Measurements from ENCODE around the gene PPP4R3A. TPM values are rescaled to one million over a fixed set of nuclear protein-coding genes. Genes with fewer than 3 reads are reported as not detected.
"Not testable (repeated sequence)": the region's sequence is repeated elsewhere in the genome, so short reads cannot be mapped to it uniquely, and the experiment has no call there.

The PPP4R3A gene
- total RNA-seq, 1 donor from 2014 or later = 142 TPM

DNA sequence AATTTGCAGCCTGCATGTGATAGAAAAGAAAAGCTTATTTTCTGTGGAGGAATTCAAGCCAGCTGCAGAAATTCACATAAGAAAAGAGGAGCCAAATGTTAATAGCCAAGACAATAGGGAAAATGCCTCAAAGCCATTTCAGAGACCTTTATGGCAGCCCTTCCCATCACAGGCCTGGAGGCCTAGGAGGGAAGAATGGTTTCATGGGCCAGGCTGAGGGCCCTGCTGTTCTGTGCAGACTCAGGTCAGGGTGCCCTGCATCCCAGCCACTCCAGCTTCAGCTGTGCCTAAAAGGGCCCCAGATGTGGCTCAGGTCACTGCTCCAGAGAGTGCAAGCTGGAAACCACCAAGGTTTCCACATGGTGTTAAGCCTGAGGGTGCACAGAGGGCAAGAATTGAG is 71.3 kb downstream of the PPP4R3A start:
- no peak for DNase-seq

DNA sequence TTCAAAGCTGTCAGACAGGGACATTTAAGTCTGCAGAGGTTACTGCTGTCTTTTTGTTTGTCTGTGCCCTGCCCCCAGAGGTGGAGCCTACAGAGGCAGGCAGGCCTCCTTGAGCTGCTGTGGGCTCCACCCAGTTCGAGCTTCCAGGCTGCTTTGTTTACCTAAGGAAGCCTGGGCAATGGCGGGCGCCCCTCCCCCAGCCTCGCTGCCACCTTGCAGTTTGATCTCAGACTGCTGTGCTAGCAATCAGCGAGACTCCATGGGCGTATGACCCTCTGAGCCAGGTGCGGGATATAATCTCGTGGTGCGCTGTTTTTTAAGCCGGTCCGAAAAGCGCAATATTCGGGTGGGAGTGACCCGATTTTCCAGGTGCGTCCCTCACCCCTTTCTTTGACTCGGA is 73.8 kb downstream of the PPP4R3A start:
- not testable (repeated sequence) for DNase-seq

GRCh38 chr14:91429385-91429784 is 80.7 kb downstream of the PPP4R3A start:
- no peak for DNase-seq

DNA sequence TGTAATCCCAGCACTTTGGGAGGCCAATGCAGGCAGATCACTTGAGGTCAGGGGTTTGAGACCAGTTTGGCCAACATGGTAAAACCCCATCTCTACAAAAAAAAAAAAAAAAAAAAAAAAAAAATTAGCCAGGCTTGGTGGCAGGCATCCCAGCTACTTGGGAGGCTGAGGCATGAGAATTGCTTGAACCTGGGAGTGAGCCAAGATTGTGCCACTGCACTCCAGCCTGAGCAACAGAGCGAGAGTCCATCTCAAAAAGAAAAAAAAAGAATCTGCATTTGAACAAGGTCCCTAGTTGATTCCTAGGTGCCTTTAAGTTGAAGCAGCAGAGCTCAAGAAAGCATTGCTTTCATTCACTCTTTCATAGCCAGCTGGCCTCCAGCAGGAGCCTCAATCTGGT is 81.2 kb downstream of the PPP4R3A start:
- not testable (repeated sequence) for DNase-seq

DNA sequence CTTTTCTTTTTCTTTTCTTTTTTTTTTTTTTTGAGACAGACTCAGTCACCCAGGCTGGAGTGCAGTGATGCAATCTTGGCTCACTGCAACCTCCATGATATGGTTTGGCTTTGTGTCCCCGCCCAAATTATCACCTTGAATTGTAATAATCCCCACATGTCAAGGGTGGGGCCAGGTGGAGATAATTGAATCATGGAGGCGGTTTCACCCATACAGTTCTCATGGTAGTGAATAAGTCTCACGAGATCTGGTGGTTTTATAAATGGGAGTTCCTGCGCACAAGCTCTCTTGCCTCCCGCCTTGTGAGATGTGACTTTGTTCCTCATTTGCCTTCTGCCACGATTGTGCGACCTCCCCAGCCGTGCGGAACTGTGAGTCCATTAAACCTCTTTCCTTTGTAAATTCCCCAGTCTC is 84.6 kb downstream of the PPP4R3A start:
- DNase-seq = not testable (repeated sequence)

- no peak for DNase-seq
Observed at GRCh38 chr14:91424813-91425530, 85.1 kb downstream of the PPP4R3A start.

DNA sequence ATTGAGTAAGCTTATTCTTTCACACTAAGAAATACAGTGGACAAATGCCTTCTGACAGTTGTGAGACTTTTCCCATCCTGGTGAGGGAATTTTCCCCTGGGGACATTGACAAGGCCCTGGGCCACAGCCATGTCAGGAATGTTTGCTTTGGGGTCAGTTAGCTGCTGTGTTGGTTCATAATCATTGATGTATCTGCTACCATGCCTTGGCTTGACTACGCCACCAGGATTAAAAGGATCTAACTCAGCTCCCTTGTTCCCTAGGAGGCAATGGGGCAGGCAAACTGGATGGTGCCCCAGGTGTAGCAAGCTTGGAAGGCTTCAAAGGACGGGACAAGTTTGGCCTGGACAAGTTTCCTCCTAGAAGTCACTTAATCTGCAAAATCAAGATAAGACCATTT is 89.4 kb downstream of the PPP4R3A start:
- no peak for DNase-seq

- no peak for DNase-seq
Observed at GRCh38 chr14:91419451-91419850, 90.7 kb downstream of the PPP4R3A start.

DNA sequence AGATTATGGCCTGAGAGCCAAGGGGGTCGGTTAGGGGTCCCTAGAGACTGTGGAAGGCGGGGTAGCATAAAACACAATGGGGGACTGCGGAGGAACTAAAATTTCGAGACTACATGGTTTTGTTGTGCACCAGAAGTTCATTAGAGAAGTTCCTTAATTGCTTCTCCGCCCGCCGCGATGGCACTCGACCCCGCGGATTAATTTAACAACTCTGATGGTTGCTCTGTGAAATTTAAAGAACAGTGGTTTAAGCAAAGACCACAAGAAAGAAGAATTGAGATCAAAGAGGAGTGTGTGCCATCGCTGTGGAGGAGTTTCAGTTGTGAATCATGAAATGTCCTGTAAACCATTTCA is 91.1 kb downstream of the PPP4R3A start:
- no peak for DNase-seq

DNA sequence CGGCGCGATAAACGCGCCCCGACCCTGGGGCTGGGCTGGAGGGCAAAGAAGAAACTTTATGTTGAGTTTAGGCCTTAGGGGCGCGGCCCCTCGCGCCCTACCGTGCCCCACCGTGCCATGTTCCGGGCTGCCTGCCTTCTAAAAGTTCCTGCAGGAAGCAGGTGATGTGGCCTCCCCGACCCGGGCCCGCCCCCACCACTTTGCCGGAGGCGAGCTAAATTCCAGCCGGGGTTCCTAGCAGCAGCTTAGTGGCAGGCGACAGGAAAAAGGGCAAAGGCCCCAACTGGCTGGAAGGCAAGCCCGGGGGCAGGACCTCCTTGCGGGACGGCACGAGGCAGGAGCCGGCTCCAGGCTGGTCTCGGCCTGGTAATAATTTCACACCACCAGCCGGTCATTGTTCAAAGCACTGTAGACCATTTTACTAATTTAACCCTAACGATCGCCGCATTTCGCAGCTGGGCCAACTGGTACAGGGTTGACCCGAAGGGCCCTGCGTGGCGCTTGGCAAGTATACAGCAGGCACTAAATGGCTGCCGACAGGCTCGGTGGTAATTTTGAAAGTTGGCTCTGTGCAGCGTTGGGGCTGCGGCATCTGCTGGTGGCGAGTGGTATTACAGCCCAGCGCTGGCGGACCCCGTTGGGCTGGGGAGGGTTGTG is 91.6 kb downstream of the PPP4R3A start:
- peak; percentile 29 for DNase-seq

GRCh38 chr14:91417983-91418386 is 92.1 kb downstream of the PPP4R3A start:
- no peak for DNase-seq

- DNase-seq = no peak
Observed at GRCh38 chr14:91417120-91417982, 92.8 kb downstream of the PPP4R3A start, which contains the start of gene CCDC88C. Gene CCDC88C (minus strand): TSS chr14:91417820. CDS start chr14:91417690, 130 bp downstream.

GRCh38 chr14:91416744-91417119 is 93.4 kb downstream of the PPP4R3A start:
- no peak for DNase-seq

DNA sequence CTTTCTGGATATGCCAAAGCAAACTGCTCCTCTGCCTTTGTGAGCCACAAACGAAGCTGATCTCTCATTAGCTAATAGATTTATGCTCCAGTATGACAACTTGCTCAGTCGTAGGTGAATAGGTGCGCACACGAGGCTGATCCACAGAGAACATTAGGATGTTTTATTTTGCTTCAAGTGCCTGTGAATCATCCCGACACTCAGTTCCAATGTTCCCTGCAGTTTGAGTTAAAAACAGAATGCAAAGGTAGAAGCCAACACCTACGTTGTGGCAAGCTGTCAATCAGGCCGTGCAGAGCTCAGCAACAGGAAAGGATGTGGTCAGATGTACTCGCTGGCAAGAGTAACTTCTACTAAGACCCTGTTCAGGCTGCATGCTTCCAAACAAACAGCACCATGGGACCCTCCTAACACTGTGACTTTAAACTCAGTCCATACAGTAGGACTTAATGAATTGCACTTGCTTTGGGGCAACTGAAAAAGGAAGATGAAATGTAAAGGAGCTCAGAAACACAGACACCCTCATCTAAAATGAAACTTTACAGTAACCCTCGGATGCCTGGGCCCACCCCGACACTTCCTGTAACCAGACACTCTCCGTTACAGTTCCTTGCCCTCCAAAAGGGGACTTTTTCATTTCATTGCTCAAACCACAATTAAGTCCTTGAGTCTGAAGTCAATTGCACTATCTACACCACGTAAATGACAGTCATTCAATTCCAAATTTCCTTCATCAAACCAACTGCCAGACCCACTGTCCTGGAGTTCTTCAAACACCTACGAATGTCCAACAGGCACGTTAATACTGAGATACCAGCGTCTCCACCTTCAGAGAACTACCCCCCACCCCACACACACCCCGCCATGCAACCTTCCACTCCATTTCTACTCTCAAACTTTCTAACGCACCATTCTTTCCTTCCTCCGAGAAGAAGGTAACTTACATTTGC is 94.0 kb downstream of the PPP4R3A start:
- DNase-seq = no peak

- no peak for DNase-seq
Observed at GRCh38 chr14:91414475-91414833, 95.7 kb downstream of the PPP4R3A start.

GRCh38 chr14:91413547-91414474 is 96.3 kb downstream of the PPP4R3A start:
- DNase-seq = no peak

DNA sequence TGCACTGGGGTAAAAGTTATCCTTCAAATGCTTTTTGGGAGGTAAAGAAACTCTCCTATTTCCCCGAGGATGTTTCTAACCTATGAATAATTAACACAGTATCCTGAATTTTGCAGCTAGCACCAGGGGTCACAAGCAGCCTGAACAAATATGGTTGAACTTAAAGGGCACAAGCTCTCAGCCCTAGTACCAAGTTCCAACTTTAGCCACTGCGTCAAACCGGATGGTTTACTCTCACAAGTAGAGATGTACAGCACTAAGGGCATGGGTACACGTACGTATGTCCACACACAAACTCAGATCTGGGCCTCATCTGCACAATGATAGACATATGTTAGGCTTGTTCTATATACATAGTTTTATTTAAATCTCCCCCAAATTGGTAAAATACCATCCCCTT is 97.2 kb downstream of the PPP4R3A start:
- DNase-seq = no peak

DNA sequence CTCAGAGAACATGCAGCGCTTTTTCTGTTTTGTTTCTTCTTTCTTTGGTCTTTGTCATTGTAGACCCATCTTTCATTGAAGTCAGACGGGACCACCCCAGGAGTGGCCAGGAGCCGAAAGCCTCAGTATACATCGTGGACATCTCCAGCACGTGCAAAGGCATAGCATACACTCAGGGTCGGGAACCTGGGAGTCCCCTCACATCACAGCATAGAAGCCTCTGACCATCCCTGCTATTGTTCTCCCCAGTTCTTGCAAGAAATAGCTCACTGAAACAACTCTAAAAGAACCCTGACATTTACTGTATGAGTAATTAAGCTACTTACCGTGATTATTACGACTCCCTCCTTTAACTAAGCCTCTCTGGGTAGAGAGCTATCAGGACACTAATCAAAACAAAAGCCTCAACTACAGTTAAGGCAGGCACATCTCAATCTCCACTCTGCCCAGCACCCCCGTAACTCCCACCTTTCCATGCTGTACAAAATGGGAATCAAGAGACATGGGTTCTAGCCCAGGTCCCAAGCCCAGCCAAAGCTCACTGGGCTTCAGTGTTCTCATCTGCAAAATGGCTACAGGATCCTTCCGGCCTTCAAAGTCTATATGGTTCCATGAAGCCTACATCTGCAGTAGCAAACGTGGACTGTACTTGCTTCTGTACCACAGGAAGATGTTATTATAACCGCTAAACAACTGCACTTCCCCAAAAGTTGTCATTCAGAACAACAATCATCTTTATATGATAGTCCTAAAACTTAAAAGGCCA is 99.2 kb downstream of the PPP4R3A start:
- DNase-seq = no peak

- DNase-seq = no peak
Observed at GRCh38 chr14:91409928-91410718, 100.0 kb downstream of the PPP4R3A start.
